ENCODE results near the gene IQSEC2.

GRCh38 chrX:53251307-53251706, 30.1 kb downstream of the IQSEC2 start:
- no peak for TF ChIP-seq CREB1 (IDR thresholded peaks at IDR 0.05; ENCODE audit: low read depth)
- TF ChIP-seq, protein P1, sequence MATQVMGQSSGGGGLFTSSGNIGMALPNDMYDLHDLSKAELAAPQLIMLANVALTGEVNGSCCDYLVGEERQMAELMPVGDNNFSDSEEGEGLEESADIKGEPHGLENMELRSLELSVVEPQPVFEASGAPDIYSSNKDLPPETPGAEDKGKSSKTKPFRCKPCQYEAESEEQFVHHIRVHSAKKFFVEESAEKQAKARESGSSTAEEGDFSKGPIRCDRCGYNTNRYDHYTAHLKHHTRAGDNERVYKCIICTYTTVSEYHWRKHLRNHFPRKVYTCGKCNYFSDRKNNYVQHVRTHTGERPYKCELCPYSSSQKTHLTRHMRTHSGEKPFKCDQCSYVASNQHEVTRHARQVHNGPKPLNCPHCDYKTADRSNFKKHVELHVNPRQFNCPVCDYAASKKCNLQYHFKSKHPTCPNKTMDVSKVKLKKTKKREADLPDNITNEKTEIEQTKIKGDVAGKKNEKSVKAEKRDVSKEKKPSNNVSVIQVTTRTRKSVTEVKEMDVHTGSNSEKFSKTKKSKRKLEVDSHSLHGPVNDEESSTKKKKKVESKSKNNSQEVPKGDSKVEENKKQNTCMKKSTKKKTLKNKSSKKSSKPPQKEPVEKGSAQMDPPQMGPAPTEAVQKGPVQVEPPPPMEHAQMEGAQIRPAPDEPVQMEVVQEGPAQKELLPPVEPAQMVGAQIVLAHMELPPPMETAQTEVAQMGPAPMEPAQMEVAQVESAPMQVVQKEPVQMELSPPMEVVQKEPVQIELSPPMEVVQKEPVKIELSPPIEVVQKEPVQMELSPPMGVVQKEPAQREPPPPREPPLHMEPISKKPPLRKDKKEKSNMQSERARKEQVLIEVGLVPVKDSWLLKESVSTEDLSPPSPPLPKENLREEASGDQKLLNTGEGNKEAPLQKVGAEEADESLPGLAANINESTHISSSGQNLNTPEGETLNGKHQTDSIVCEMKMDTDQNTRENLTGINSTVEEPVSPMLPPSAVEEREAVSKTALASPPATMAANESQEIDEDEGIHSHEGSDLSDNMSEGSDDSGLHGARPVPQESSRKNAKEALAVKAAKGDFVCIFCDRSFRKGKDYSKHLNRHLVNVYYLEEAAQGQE (IDR thresholded peaks at IDR 0.05; ENCODE audit: low read depth) = no peak
